Lower lobe of right lung (tissue), 2 donors: Measurements from ENCODE around the gene GNB1L. TPM values are rescaled to one million over a fixed set of nuclear protein-coding genes. Genes with fewer than 3 reads are reported as not detected.
A peak's percentile ranks its signal among the peaks of the same experiment; 100 is the strongest.

Experiments
- ATAC-seq, 2 donors: fragments of 200-7000 bp; cut with Tn5 transposase; one replicate each; pipeline ENCODE4 v1.9.1; 2020 to 2022; ENCODE audit warnings: mild to moderate bottlenecking in 2 of 2, moderate library complexity in 2 of 2
- DNase-seq: peaks from one replicate; pipeline ENCODE4 v3.0.0-alpha.2; 2020
- H3K27ac ChIP-seq: fragments of 200-600 bp; one replicate; pipeline ENCODE4 v1.8.0; 2022
- H3K27me3 ChIP-seq: fragments of 200-600 bp; one replicate; pipeline ENCODE4 v1.8.0; 2022; ENCODE audit warnings: low read depth
- H3K36me3 ChIP-seq: fragments of 200-600 bp; one replicate; pipeline ENCODE4 v1.8.0; 2022; ENCODE audit warnings: mild to moderate bottlenecking
- H3K4me1 ChIP-seq: fragments of 200-600 bp; one replicate; pipeline ENCODE4 v1.8.0; 2022
- H3K4me3 ChIP-seq: fragments of 200-600 bp; one replicate; pipeline ENCODE4 v1.8.0; 2022; ENCODE audit warnings: mild to moderate bottlenecking
- H3K9me3 ChIP-seq: fragments of 200-600 bp; one replicate; pipeline ENCODE4 v1.8.0; 2022
- intact Hi-C: fragments of 100-400 bp; cut with DNase I; formaldehyde crosslinking; loops from one replicate; pipeline ENCODE4 v1.11.0; 2022
- total RNA-seq: library from RNA; stranded (reverse); fragmentation: NEBNext Ultra II Directional; extraction: Animal tissue kit (Norgen Biotek cat#: 25700); gene quantifications from one replicate; pipeline ENCODE4 v1.2.1, GENCODE V29; 2021
- TF ChIP-seq, protein P1 (sequence below): fragments of 200-600 bp; IDR thresholded peaks from one replicate; pipeline ENCODE4 v1.8.0; 2022; ENCODE audit warnings: antibody characterized with exemption, mild to moderate bottlenecking
- donor health status: DM: no; HTN: yes; CAD: no; lungs with severe emphysema.

The GNB1L gene
- total RNA-seq, 1 donor from 2014 or later: 6.0 TPM

DNA sequence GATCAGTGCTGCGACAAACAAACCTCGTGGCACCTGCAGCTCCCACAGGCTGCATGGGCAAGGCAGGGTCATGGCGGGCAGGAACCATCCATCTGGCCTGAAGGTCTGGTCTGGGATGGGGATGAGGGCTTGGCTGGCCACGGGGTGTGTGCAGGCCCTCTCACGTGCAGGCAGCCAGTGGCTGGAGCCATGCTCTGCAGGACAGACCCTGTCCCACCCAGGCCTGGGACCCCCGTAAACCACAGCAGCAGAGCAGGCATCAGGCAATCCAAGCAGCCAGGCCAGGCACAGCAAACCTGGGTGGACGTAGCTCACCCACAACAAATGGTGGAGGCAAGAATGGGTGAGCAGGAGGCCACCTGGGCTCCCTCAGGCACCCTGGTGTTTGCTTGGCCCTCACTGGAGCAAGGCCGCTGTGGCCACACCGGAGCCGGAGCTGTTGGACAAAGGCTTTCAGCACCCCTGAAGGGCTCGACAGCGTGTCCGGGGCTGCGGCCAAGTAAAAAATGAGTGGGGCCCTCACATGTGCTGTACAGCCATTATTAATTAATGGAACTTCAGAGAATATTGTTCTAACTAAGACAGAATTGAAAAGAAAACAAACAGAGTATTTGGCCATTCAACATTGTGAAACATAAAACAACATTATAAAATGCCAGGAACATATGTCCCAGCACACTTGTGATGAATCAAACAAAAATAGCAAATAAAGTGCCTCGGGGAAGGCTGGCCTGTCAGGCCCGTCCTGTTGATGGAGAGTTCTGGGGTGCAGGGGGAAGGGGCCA is 24.0 kb upstream of the GNB1L start:
- ATAC-seq (no peak), DNase-seq (peak; percentile 37)
- TF ChIP-seq, protein P1, sequence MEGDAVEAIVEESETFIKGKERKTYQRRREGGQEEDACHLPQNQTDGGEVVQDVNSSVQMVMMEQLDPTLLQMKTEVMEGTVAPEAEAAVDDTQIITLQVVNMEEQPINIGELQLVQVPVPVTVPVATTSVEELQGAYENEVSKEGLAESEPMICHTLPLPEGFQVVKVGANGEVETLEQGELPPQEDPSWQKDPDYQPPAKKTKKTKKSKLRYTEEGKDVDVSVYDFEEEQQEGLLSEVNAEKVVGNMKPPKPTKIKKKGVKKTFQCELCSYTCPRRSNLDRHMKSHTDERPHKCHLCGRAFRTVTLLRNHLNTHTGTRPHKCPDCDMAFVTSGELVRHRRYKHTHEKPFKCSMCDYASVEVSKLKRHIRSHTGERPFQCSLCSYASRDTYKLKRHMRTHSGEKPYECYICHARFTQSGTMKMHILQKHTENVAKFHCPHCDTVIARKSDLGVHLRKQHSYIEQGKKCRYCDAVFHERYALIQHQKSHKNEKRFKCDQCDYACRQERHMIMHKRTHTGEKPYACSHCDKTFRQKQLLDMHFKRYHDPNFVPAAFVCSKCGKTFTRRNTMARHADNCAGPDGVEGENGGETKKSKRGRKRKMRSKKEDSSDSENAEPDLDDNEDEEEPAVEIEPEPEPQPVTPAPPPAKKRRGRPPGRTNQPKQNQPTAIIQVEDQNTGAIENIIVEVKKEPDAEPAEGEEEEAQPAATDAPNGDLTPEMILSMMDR: no peak
- Histone ChIP-seq H3K4me1 (peaks cover 36% of the 10 kb centered on the region), H3K4me3 (no peak overlapping the region), H3K9me3 (no peaks in the 10 kb centered on the region), H3K27ac (no peak overlapping the region), H3K36me3 (peaks cover 22% of the 10 kb centered on the region), H3K27me3 (no peaks in the 10 kb centered on the region)
- intact Hi-C loops: no loop called here

DNA sequence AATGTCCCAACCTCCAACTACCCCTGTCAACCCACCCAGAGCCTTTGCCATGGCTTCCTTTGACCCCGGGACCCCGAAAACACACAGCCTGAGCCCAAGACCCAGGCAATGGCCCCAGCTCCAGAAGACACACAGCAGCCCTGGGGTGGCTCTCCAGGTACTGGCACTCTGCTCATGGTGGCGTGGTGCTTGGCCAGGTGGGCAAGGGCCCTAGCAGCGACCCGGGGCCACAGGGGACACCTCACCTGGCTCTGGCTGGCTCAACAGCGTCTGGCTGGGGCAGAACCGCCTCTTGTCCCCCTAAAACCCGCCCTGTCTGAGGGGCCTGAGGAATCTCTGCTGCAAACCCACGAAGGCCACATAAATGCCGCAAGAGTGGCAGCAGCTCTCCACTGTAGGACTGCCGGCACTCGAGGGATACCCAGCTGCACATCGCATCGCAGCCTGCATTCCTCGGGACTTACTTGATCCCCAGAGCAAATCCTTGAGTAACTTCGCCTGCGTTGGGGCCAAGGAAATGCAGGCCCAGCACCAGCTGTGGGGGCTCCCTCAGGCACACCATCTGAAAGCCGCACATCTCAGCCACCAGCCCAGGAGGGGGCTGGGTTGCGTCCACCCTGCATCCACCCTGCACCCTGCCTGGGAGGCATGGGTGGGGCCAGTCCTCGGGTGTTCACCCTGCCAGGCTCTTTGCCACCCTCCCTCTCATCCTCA is 23.1 kb upstream of the GNB1L start:
- Histone ChIP-seq H3K36me3 (peaks cover 17% of the 10 kb centered on the region), H3K9me3 (no peaks in the 10 kb centered on the region), H3K27me3 (no peaks in the 10 kb centered on the region), H3K4me3 (no peak overlapping the region), H3K27ac (no peak overlapping the region), H3K4me1 (peaks cover 40% of the 10 kb centered on the region)
- intact Hi-C loops: no loop called here
- peak; percentile 37 for DNase-seq
- TF ChIP-seq, protein P1: no peak
- no peak for ATAC-seq

DNA sequence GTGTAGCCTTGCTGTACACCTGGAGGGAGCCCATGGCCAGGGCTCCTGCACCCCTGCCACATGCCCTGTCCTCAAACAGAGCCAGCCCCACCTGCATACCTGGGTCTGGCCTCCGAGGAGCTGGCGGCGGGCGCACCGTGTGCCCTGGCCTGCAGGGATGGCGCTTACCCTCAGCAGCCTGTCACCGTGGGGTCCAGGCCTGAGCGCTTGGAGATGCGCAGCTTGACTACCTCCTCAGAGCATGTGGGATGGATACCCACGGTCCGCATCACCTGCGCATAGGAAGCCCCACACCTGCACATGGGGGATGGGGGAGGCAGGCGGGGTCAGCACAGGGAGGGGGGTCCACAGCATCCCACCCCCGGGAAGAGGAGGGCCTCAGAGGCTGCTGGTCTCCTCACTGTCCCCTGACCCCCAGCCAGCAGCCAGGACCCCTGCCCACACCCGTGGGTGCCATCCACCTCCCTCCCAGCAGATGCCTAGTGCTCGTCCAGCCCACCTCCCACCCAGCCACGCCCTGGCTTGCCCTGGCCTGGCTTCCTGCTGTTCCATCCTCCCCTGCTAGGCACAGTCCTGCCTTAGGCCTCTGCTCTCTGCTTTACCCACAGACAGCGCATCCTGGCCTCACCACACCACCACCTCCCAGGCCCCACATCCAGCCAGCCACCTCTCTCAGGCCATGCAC is 22.4 kb upstream of the GNB1L start:
- DNase-seq (peak; percentile 38), ATAC-seq (no peak)
- TF ChIP-seq, protein P1: no peak
- Histone ChIP-seq H3K4me3 (no peak overlapping the region), H3K9me3 (no peaks in the 10 kb centered on the region), H3K36me3 (peaks cover 13% of the 10 kb centered on the region), H3K27ac (no peak overlapping the region), H3K4me1 (peaks cover 40% of the 10 kb centered on the region), H3K27me3 (no peaks in the 10 kb centered on the region)
- intact Hi-C loops: no loop called here

DNA sequence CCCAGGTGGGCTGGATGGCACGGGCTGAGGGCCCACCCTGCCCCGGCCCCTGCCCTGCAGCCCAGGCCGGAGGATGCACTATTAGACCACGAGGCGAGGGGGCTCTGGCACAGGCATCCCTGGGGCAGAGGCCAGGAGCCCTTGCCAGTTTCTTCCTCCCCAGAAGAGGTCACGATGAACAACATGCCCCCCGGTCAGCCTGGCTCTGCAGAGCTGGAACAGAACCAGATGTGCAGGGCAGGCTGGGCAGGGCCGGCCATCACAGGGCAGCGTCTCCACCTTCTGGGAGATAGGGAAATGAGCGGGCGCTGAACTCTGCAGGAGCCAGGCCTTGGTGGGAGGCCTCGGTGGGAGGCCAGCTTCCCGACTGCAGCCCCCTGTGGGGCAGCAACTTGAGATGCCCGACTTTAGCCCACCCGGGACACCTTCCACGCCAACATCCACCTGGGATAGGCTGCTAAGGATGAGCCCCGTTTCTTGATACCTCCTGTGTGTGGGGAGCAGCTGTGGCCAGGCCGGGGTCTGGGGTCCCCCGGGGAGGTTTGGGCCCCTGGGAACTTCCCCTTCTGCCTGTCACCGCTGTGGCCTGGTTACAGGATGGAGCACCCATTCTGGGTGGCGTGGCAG is 21.8 kb upstream of the GNB1L start:
- H3K4me3 ChIP-seq: no peak overlapping the region
- H3K4me1 ChIP-seq: peaks cover 33% of the 10 kb centered on the region
- no peak for ATAC-seq
- TF ChIP-seq, protein P1: no peak
- H3K36me3 ChIP-seq: peaks cover 13% of the 10 kb centered on the region
- no peak overlapping the region for H3K27ac ChIP-seq
- DNase-seq: peak; percentile 39
- intact Hi-C loops: no loop called here
- H3K9me3 ChIP-seq: no peaks in the 10 kb centered on the region
- H3K27me3 ChIP-seq: no peaks in the 10 kb centered on the region
